ENCODE results near the gene ACD.

Gene ACD

DNA sequence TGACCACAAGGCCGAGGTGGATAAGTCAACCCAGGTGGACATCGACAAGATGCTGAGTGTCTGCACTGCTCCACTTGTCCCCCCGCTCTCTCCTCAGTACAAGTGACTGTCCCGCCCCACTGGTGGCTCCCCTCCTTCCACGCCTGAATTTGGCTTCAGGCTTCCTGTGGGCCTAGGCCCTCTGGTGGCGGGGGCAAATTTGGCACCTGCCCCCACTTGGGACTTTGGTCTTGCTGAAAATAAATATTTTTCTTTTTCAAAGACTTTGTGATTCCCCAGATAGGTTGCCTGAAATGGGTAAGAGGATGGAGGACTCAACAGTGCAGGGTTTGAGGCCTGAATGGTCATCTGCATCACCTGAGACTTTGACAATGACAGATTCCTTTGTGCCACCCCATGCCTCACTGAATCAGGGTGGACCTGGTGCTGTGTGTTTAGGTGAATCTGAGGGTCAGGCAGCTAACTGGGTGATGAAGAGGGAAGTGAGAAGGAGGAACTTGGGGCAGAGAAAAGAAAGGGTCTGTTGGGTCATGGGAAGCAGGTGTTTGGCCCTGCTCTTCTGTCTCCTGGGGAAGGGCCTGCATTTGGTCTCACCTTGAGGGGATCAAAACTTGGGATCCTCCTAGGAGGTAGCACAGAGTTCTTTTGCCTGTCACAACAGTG, 8.6 kb upstream of the ACD start:
- peak overlapping the region; percentile 60 for H3K9ac ChIP-seq
- no peak overlapping the region for H3K4me3 ChIP-seq
- peaks cover 61% of the 10 kb centered on the region for H3K4me1 ChIP-seq
- H3K9me3 ChIP-seq = no peaks in the 10 kb centered on the region
- H3K4me2 ChIP-seq = peak overlapping the region; percentile 99
- no peak for TF ChIP-seq Cebpa-rat (IDR thresholded peaks at IDR 0.05)
- no peaks in the 10 kb centered on the region for H3K27me3 ChIP-seq
- H3K27ac ChIP-seq = peak overlapping the region; percentile 65
- H4K20me1 ChIP-seq = no peaks in the 10 kb centered on the region
- peaks cover under 1% of the 10 kb centered on the region; the same call in 1 of the 2 replicates for H3K36me3 ChIP-seq

DNA sequence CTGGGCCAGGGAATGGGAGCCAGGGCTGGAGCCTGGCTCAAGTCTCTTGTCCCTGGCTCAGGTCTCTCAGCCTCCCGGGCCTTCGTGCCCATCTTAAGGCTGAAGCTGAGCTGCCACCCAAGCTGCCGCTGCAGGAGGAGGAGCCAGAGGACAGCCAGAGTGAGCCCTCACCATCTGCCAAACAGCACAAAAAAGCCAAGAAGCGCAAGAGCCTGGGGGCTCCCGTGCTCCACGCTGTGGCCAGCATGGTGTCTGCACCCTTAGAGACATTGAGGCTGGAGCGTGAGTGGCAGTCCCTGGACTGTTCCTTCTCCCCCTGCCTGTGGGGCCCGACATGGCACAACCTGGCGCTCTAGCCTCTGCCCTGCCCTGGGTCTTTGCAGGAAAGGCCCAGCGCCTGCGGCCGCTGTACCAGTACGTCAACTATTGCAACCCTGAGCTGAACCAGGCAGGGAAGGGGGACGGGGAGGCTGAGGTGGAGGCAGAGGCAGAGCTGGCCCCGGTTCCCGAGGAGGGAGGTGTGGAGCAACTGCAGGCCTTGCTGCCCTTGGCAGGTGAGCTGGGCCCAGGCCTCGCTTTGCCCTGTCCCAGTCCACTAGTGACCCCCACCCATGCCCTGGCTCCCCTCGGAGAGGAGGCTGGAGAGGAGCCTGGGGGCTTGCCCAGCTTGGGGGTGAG, 7.9 kb upstream of the ACD start:
- no peaks in the 10 kb centered on the region for H3K9me3 ChIP-seq
- H4K20me1 ChIP-seq = no peaks in the 10 kb centered on the region
- H3K36me3 ChIP-seq = peaks cover 7% of the 10 kb centered on the region; the same call in 1 of the 2 replicates
- TF ChIP-seq Cebpa-rat (IDR thresholded peaks at IDR 0.05) = no peak
- peak overlapping the region; percentile 95 for H3K9ac ChIP-seq
- H3K4me3 ChIP-seq = peak overlapping the region; percentile 88
- peak overlapping the region; percentile 97 for H3K27ac ChIP-seq
- no peaks in the 10 kb centered on the region for H3K27me3 ChIP-seq
- H3K4me2 ChIP-seq = peak overlapping the region; percentile 99
- peaks cover 60% of the 10 kb centered on the region for H3K4me1 ChIP-seq

DNA sequence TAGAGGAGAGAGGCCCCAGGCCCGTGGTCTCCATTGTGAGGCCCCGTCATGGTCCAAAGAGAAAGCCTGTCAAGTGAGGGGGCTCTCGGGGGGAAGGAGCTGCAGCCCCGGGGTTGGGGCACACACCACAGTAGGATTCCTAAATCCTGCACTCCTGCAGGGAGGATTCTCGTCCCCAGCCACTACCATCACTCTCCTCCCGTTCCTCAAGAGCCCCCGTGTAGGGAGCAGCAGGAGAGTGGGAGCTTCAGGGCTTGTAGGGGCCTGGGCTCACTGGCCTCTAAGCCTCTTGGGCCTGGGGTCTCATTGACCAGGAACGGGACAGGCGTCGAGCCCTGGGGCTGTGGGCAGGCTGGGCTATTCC, 7.4 kb upstream of the ACD start:
- Histone ChIP-seq H3K4me3 (peak overlapping the region; percentile 88), H3K9ac (peak overlapping the region; percentile 95), H3K27me3 (no peaks in the 10 kb centered on the region), H3K27ac (peak overlapping the region; percentile 97), H3K36me3 (peaks cover 13% of the 10 kb centered on the region), H4K20me1 (peaks cover 1% of the 10 kb centered on the region; the same call in 1 of the 2 replicates), H3K4me1 (peaks cover 55% of the 10 kb centered on the region), H3K4me2 (peak overlapping the region; percentile 99), H3K9me3 (no peaks in the 10 kb centered on the region)
- no peak for TF ChIP-seq Cebpa-rat (IDR thresholded peaks at IDR 0.05)

DNA sequence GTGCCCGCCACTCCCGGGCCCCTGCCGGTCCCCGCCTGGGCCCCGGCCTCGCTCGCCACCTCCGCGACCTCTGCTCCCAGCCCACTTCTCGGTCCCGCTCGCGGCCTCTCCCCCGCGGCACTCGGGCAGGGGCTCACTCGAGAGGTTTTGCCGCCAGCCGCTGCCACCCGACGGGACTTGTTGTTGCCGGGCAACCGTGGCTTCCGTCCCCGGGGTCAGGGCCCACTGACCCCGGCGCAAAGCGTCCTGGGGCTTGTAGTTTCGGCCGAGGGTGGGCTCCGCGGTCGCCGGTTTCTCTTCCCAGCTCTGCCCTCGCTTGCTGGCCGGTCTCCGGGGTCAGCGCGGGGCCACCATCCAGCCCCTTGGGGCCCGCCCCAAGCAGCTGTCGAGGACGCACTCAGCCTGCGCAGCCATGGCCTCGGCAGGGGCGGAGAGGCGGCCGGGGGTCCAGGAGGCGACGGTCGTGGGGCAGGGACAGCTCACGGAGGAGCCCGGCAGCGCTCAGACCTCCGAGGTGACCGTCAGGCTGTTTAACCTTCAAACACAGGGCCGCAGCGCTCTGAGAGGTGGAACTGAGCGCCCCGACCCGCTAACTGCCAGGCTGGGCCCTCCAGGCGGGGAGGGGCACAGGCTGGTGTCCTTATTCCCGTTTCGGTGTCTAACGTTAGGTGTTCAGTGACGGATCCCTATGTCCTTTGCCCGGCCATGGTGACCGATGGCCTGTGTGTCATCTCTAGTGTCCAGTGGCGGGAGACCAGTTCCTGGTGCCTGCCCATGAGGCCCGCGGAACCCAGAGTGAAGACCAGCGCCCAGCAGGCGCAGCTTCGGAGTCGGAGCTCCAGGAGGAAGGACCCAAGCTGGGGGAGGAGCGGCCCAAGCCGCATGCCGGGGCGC, 6.7 kb upstream of the ACD start, which contains the start of the genes C16orf86 and ENKD1:
Gene C16orf86, plus strand, starts transcription at position 256 of the 894 bp plus-strand sequence. Its CDS starts 157 bp downstream, at position 413.
Gene ENKD1, minus strand, starts transcription at position 192 of the 894 bp plus-strand sequence. CDS start 308 bp downstream, outside the sequence.
- Histone ChIP-seq H3K36me3 (peaks cover 19% of the 10 kb centered on the region), H3K27me3 (no peaks in the 10 kb centered on the region), H3K4me3 (peak within 1 kb of the TSS; percentile 88), H3K9ac (peak within 1 kb of the TSS; percentile 95), H3K4me2 (peak within 1 kb of the TSS; percentile 99), H3K4me1 (peaks cover 58% of the 10 kb centered on the region), H4K20me1 (peaks cover 7% of the 10 kb centered on the region; the same call in 1 of the 2 replicates), H3K27ac (peak within 1 kb of the TSS; percentile 97), H3K9me3 (no peaks in the 10 kb centered on the region)
- no peak for TF ChIP-seq Cebpa-rat (IDR thresholded peaks at IDR 0.05)

DNA sequence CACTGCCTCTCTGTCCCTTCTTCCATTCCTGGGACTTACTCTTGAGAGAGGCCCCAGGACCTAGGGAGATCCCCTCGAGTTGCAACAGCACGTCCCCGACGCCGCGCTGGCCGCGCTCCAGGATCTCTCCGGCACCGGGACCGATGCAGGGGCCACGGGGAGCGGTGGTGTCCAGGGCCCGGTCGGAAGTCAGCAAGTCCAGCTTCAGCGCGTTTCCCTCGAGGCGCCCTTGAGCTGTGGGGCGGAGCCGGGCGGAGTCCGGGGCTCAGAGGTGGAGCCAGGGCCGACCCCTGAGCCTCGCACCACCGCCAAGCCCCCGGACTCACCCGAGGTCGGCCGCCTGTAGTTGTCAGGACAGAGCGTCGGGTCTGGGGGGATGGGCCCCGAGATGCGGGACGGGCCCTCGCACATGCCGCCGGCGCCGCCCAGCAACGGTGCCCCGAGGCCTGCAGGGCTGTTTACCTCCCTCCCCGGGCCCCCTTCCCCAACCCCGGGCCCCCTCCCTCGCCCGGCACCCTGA, 6.0 kb upstream of the ACD start:
- Histone ChIP-seq H3K27me3 (no peaks in the 10 kb centered on the region), H3K27ac (peak overlapping the region; percentile 97), H4K20me1 (peaks cover 14% of the 10 kb centered on the region; the same call in 1 of the 2 replicates), H3K9me3 (no peaks in the 10 kb centered on the region), H3K36me3 (peaks cover 20% of the 10 kb centered on the region), H3K9ac (peak overlapping the region; percentile 95), H3K4me3 (peak overlapping the region; percentile 88), H3K4me2 (peak overlapping the region; percentile 99), H3K4me1 (peaks cover 66% of the 10 kb centered on the region)
- no peak for TF ChIP-seq Cebpa-rat (IDR thresholded peaks at IDR 0.05)

DNA sequence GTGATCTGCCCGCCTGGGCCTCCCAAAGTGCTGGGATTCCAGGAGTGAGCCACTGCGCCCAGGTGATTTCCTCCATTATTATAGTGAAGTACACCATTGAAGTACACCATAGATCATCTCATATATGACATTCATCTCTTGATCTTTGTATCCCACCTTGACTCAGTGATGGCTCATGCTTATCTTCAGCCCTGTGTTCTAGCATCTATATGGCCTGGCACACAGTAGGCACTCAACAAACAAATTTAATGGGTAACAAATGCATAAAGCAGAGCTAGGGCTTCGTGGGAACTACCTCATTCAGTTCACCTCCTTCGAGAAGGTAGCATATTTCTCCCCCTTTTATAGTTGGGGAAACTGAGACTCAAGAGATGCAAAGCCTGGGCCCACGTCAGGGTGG, 5.5 kb upstream of the ACD start:
- peak overlapping the region; percentile 88 for H3K4me3 ChIP-seq
- H3K27me3 ChIP-seq = no peaks in the 10 kb centered on the region
- peak overlapping the region; percentile 97; the same call in 1 of the 2 replicates for H3K27ac ChIP-seq
- H3K4me2 ChIP-seq = peak overlapping the region; percentile 99
- no peaks in the 10 kb centered on the region for H3K9me3 ChIP-seq
- peaks cover 16% of the 10 kb centered on the region; the same call in 1 of the 2 replicates for H4K20me1 ChIP-seq
- peaks cover 20% of the 10 kb centered on the region for H3K36me3 ChIP-seq
- no peak for TF ChIP-seq Cebpa-rat (IDR thresholded peaks at IDR 0.05)
- H3K4me1 ChIP-seq = peaks cover 67% of the 10 kb centered on the region
- H3K9ac ChIP-seq = peak overlapping the region; percentile 95

DNA sequence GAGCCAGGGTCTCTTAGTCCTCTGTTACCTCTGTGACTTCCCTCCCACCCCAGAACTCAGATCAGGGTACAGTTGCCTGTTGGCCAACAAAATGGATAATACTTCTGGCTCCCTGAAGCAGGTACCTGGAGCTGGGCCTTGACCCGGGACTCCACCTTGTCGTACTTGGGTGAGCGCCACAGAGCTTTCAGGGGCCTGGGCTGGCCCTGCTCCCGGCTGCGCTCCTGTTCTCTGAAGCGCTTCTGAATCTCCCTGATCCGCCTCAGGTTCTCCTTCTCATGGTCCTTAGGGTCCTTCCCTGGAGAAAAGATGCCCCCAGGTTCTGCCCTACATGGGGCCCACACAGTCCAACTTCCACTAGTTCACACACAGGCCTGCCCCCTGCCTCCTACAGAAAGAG, 4.8 kb upstream of the ACD start:
- no peaks in the 10 kb centered on the region for H3K9me3 ChIP-seq
- no peak for TF ChIP-seq Cebpa-rat (IDR thresholded peaks at IDR 0.05)
- no peak overlapping the region for H3K27ac ChIP-seq
- H3K4me2 ChIP-seq = peak overlapping the region; percentile 99; the same call in 1 of the 2 replicates
- H3K4me1 ChIP-seq = peaks cover 67% of the 10 kb centered on the region
- no peak overlapping the region for H3K4me3 ChIP-seq
- no peaks in the 10 kb centered on the region for H3K27me3 ChIP-seq
- H3K36me3 ChIP-seq = peaks cover 20% of the 10 kb centered on the region
- peaks cover 16% of the 10 kb centered on the region; the same call in 1 of the 2 replicates for H4K20me1 ChIP-seq
- H3K9ac ChIP-seq = no peak overlapping the region

DNA sequence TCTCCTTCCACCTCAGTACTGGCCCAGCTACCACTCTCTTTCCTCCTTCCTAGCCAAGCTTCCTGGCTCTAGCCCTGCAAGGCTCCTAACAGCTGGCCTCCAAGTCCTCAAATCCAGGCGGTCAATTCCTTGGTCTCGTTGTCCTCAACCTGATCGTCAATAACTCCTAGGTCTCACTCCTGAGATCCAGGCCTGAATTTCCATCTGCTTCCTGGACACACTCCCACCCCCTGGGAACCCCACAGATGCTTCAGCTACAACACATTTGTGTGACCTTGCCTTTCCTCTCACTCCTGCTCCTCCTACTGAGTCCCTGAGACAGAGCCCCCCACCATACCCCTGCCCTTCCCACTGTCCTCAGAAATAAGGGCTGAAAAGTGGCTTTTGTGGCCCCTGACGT, 4.2 kb upstream of the ACD start:
- Histone ChIP-seq H3K27ac (no peak overlapping the region), H3K27me3 (no peaks in the 10 kb centered on the region), H3K9ac (peak overlapping the region; percentile 8; the same call in 1 of the 2 replicates), H3K9me3 (no peaks in the 10 kb centered on the region), H3K4me3 (no peak overlapping the region), H4K20me1 (peaks cover 21% of the 10 kb centered on the region), H3K36me3 (peaks cover 20% of the 10 kb centered on the region), H3K4me1 (peaks cover 68% of the 10 kb centered on the region), H3K4me2 (no peak overlapping the region)
- no peak for TF ChIP-seq Cebpa-rat (IDR thresholded peaks at IDR 0.05)

DNA sequence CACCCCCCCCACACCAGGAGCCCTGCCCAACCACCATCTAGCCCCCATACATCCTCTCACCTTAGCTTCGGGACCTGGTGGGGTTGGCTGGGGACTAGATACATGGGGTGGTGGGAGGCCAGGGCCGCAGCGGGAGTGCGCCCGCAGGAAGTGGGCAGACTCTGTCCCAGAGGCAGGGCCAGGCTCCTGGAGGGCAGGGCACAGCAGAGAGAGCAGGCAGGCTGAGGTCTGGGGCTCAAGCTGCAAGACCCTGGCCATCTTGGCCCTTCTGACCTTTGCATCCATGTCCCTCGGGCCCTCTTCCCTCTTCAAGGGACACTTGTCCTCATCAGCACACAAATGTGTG, 3.8 kb upstream of the ACD start:
- H3K4me1 ChIP-seq = peaks cover 68% of the 10 kb centered on the region

More for the DNA sequence above, 3.8 kb upstream of the ACD start:
- H3K27me3 ChIP-seq = no peaks in the 10 kb centered on the region
- no peak for TF ChIP-seq Cebpa-rat (IDR thresholded peaks at IDR 0.05)
- peaks cover 25% of the 10 kb centered on the region for H4K20me1 ChIP-seq
- H3K27ac ChIP-seq = no peak overlapping the region
- H3K4me2 ChIP-seq = no peak overlapping the region
- no peaks in the 10 kb centered on the region for H3K9me3 ChIP-seq
- peaks cover 22% of the 10 kb centered on the region for H3K36me3 ChIP-seq
- H3K9ac ChIP-seq = 0 out of 2 replicates have a peak overlapping the region, but pooled peaks have one; percentile 8
- H3K4me3 ChIP-seq = no peak overlapping the region
